BJ (cell line): ENCODE measurements around the gene ZNF521. TPM values are rescaled to one million over a fixed set of nuclear protein-coding genes. Genes with fewer than 3 reads are reported as not detected.

ENCODE experiments used
- CTCF ChIA-PET: fragments of 350-600 bp; formaldehyde crosslinking; extraction: SDS; loops from one replicate; lab custom pipeline; 2021; ENCODE audit warnings: antibody characterized with exemption, inconsistent platforms; lab: Yijun Ruan, JAX
- POLR2A ChIA-PET: fragments of 300-600 bp; sonication (Branson Sonifier 250); formaldehyde crosslinking; extraction: SDS; loops from one replicate; lab custom pipeline; 2021; ENCODE audit warnings: antibody characterized with exemption; lab: Charles Lee
- DNase-seq: peaks from one replicate; pipeline ENCODE4 v3.0.0-alpha.2; 2011; ENCODE audit warnings: low read depth
- H3K27me3 ChIP-seq: 2 replicates; pipeline ENCODE4 v1.6.0; 2011; ENCODE audit warnings: low read length; ENCODE audit not compliant: control insufficient read depth, insufficient read depth
- H3K36me3 ChIP-seq: 2 replicates; pipeline ENCODE4 v1.5.1; 2011; ENCODE audit warnings: low read length; ENCODE audit not compliant: control insufficient read depth, insufficient read depth
- H3K4me3 ChIP-seq: 2 replicates; pipeline ENCODE4 v1.5.1; 2011; ENCODE audit warnings: low read depth, mild to moderate bottlenecking, control low read depth, low read length
- CTCF ChIP-seq: IDR thresholded peaks from 2 replicates; pipeline ENCODE4 v1.5.1; 2011; ENCODE audit warnings: low read depth, mild to moderate bottlenecking, control low read depth, inconsistent platforms, low read length, moderate library complexity; ENCODE audit not compliant: insufficient read depth
- polyA plus RNA-seq: library from polyadenylated mRNA; depleted of rRNA; stranded (reverse); fragments of >200 nt; gene quantifications from 2 replicates; pipeline ENCODE4 v1.2.3, GENCODE V29; 2011

Gene ZNF521
- polyA plus RNA-seq, 1 experiment, result 29.3 TPM

GRCh38 chr18:25171334-25171733, 180.6 kb downstream of the ZNF521 start:
- Histone ChIP-seq H3K4me3 (no peak overlapping the region), H3K27me3 (no peaks in the 10 kb centered on the region), H3K36me3 (peaks cover 3% of the 10 kb centered on the region)
- ChIA-PET CTCF (no interaction called here), POLR2A (no interaction called here)
- DNase-seq, result no peak
- no peak for TF ChIP-seq CTCF

DNA sequence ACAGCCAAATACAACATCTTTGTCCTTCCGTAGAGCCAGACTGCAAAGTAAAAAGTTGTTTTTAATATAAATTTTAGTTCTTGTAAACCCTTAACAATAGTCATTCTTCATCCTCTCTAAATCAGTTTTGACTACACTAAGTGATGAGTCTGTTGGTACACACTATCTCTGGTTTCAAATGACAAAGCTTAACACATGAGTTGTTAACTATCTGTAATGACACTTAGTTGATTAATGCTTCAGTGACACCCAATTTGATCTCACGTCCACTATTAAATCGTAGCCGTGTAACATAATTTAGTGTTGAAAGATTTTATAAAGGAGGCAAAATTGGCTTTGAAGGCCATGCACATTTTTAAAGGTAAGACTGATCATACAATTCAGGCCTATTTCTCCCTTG, 181.6 kb downstream of the ZNF521 start:
- H3K36me3 ChIP-seq, result peaks cover 3% of the 10 kb centered on the region
- H3K4me3 ChIP-seq, result no peak overlapping the region
- TF ChIP-seq CTCF, result no peak
- ChIA-PET POLR2A (no interaction called here), CTCF (no interaction called here)
- no peaks in the 10 kb centered on the region for H3K27me3 ChIP-seq
- no peak for DNase-seq

GRCh38 chr18:25169701-25170100, 182.3 kb downstream of the ZNF521 start:
- CTCF ChIA-PET, result no interaction called here
- POLR2A ChIA-PET, result no interaction called here
- H3K36me3 ChIP-seq, result peaks cover 3% of the 10 kb centered on the region
- TF ChIP-seq CTCF, result no peak
- DNase-seq, result no peak
- no peak overlapping the region for H3K4me3 ChIP-seq
- H3K27me3 ChIP-seq, result no peaks in the 10 kb centered on the region

DNA sequence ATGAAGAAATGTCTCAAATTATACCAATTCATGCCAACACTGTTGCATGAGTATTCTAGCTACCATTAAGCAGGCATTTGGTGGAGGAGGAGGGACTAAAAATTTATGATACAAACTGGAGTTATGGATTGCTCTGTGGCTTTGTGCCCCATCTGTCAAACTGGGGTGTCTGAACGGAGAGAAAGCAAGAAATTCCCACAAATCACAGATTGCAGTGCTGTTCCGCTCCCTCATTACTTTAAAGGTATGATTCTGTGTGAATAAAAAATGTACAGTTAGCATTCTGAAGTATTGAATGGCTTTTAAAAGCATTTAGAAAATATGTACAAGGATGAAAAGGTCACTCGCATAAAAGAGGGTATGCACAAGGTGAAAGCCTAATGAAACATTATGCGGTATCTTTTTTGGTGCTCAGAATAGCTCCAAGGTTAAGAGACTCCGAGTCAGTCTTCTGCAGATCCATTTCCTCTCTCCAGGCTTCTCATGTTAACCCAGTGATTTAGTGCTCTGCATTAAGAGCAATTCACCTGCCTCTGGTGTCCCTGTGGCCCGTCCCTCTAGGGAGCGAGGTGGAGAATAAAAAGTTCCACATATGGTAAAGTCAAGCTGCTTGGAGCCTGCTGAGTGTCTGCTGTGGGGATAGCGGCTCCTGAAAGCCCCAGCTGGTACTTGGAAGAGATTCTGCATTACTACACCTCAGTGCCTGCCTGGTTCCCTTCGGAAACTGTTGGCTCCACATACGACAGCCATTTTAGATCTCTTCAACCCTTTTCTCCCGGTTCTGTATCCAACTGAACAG, 184.2 kb downstream of the ZNF521 start:
- CTCF ChIA-PET, result no interaction called here
- no peak overlapping the region for H3K4me3 ChIP-seq
- H3K36me3 ChIP-seq, result peaks cover 3% of the 10 kb centered on the region
- DNase-seq, result no peak
- no peak for TF ChIP-seq CTCF
- POLR2A ChIA-PET, result no interaction called here
- no peaks in the 10 kb centered on the region for H3K27me3 ChIP-seq

DNA sequence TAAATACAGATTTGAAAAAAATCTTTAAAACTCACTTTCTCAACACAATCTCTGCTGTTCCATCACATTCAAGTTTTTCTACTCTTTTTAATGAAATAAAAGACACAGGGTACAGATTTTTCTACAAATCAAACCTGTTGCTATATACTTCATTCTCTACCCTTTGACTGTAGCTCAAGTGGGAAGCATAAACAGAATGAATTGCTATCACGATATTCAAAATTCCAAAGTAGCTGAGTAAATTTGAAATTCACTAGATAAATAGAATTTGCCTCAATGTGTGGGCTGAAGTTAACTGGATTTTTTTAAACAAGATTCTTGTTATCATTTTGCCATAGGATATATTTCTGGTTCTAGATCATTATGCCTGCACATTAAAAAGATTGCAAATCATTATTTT, 185.9 kb downstream of the ZNF521 start:
- CTCF ChIA-PET, result no interaction called here
- POLR2A ChIA-PET, result no interaction called here
- Histone ChIP-seq H3K27me3 (no peaks in the 10 kb centered on the region), H3K36me3 (peaks cover 3% of the 10 kb centered on the region), H3K4me3 (no peak overlapping the region)
- no peak for DNase-seq
- no peak for TF ChIP-seq CTCF
